GM23248 (cell line): ENCODE data around the gene SLC9C1. TPM values are rescaled to one million over a fixed set of nuclear protein-coding genes. Genes with fewer than 3 reads are reported as not detected.
A peak's percentile ranks its signal among the peaks of the same experiment; 100 is the strongest.

ENCODE experiments used
- DNase-seq: peaks from one replicate; pipeline ENCODE4 v3.0.0-alpha.2; 2015
- H2AFZ ChIP-seq: fragments of 200-600 bp; sonication (generic); 2 replicates; pipeline ENCODE4 v1.6.1; 2016; ENCODE audit warnings: antibody characterized with exemption
- H3F3A ChIP-seq: fragments of 200-600 bp; sonication (generic); 2 replicates; pipeline ENCODE4 v1.6.1; 2016; ENCODE audit warnings: mild to moderate bottlenecking, antibody characterized with exemption, mixed run types; ENCODE audit not compliant: insufficient read depth
- H3K27ac ChIP-seq: fragments of 200-600 bp; sonication (generic); 2 replicates; pipeline ENCODE4 v1.5.1; 2016; ENCODE audit warnings: mild to moderate bottlenecking
- H3K27me3 ChIP-seq: fragments of 200-600 bp; sonication (generic); replicated peaks from 2 replicates; pipeline ENCODE4 v1.6.1; 2016; ENCODE audit warnings: mild to moderate bottlenecking; ENCODE audit not compliant: insufficient read depth
- H3K36me3 ChIP-seq: fragments of 200-600 bp; sonication (generic); 2 replicates; pipeline ENCODE4 v1.6.1; 2016; ENCODE audit warnings: low read depth, mild to moderate bottlenecking
- H3K4me1 ChIP-seq: fragments of 200-600 bp; sonication (generic); 2 replicates; pipeline ENCODE4 v1.6.1; 2016; ENCODE audit warnings: mild to moderate bottlenecking; ENCODE audit not compliant: insufficient read depth
- H3K4me2 ChIP-seq: fragments of 200-600 bp; sonication (generic); one replicate; pipeline ENCODE4 v1.6.1; 2016; ENCODE audit warnings: mild to moderate bottlenecking; ENCODE audit not compliant: unreplicated experiment
- H3K4me3 ChIP-seq: fragments of 200-600 bp; sonication (generic); 2 replicates; pipeline ENCODE4 v1.5.1; 2016; ENCODE audit warnings: mild to moderate bottlenecking
- H3K79me2 ChIP-seq: fragments of 200-600 bp; sonication (generic); 2 replicates; pipeline ENCODE4 v1.6.1; 2016; ENCODE audit warnings: mild to moderate bottlenecking; ENCODE audit not compliant: insufficient read depth
- H3K9ac ChIP-seq: fragments of 200-600 bp; sonication (generic); 2 replicates; pipeline ENCODE4 v1.6.1; 2016; ENCODE audit warnings: mild to moderate bottlenecking
- H3K9me2 ChIP-seq: fragments of 200-600 bp; sonication (generic); 2 replicates; pipeline ENCODE4 v1.6.1; 2016; ENCODE audit warnings: mixed run types, mild to moderate bottlenecking, moderate library complexity; ENCODE audit not compliant: insufficient read depth
- H3K9me3 ChIP-seq: fragments of 200-600 bp; sonication (generic); one replicate; pipeline ENCODE4 v1.6.1; 2017; ENCODE audit warnings: low read depth
- H4K20me1 ChIP-seq: fragments of 200-600 bp; sonication (generic); 2 replicates; pipeline ENCODE4 v1.6.0; 2016; ENCODE audit not compliant: insufficient read depth
- EZH2 ChIP-seq: fragments of 200-600 bp; sonication (generic); IDR thresholded peaks from 2 replicates; pipeline ENCODE4 v1.6.1; 2018; ENCODE audit warnings: antibody characterized with exemption, mild to moderate bottlenecking; ENCODE audit not compliant: insufficient read depth, poor library complexity, severe bottlenecking
- EZH2phosphoT487 ChIP-seq: fragments of 200-600 bp; sonication (generic); IDR thresholded peaks from 2 replicates; pipeline ENCODE4 v1.6.1; 2018; ENCODE audit warnings: antibody characterized with exemption, moderate library complexity, mild to moderate bottlenecking, low read depth; ENCODE audit not compliant: insufficient read depth
- WGBS, 2 experiments: methylation state at CpG; one replicate each; pipeline ENCODE4 v1.1.6; 2015 to 2017; ENCODE audit warnings: low lambda C conversion rate in 2 of 2, low coverage in 1 of 2; ENCODE audit errors: missing lambda C conversion rate in 2 of 2; 5-methylcytosine and 5-hydroxymethylcytosine counted together
- in situ Hi-C: fragments of 300-500 bp; cut with MboI; formaldehyde crosslinking; loops from 2 replicates; pipeline ENCODE4 v1.15.0; 2020
- polyA plus RNA-seq: library from polyadenylated mRNA; unstranded; fragments of >200 nt; fragmentation: Nextera tagmentation; extraction: Ambion mirVana; gene quantifications from 2 replicates; pipeline ENCODE4 v1.2.1, GENCODE V29; 2016
- total RNA-seq: library from RNA; depleted of rRNA; stranded (reverse); fragments of >200 nt; shearing (Covaris generic); gene quantifications from 2 replicates; pipeline ENCODE4 v1.2.3, GENCODE V29; 2014

The SLC9C1 gene
- total and polyA plus RNA-seq, 2 experiments from 2014 or later, result not detected

- no peak for DNase-seq
- Histone ChIP-seq H3K9me3 (no peaks in the 10 kb centered on the region), H2AFZ (no peak overlapping the region), H3F3A (no peaks in the 10 kb centered on the region), H3K79me2 (no peaks in the 10 kb centered on the region), H3K27me3 (no peaks in the 10 kb centered on the region; the same call in 1 of the 2 replicates), H3K9ac (no peak overlapping the region), H3K4me1 (no peaks in the 10 kb centered on the region), H3K4me2 (no peak overlapping the region), H3K36me3 (no peaks in the 10 kb centered on the region), H3K4me3 (no peak overlapping the region), H4K20me1 (no peaks in the 10 kb centered on the region), H3K27ac (no peak overlapping the region), H3K9me2 (no peaks in the 10 kb centered on the region)
- WGBS, 2 experiments, result 33 to 40% methylated on average over 1 of the region's 1 CpG
- TF ChIP-seq EZH2 (no peak), EZH2phosphoT487 (no peak)
- in situ Hi-C loops, result loop anchor here (25.0 kb wide), 1 partner anchor 374 kb away; no protein-coding TSS in a partner anchor
Observed at GRCh38 chr3:112138219-112138969, 155.6 kb downstream of the SLC9C1 start.

GRCh38 chr3:112137781-112138180 is 156.2 kb downstream of the SLC9C1 start:
- Histone ChIP-seq H3K27ac (no peak overlapping the region), H3K27me3 (no peaks in the 10 kb centered on the region; the same call in 1 of the 2 replicates), H3K9me2 (no peaks in the 10 kb centered on the region), H3K36me3 (no peaks in the 10 kb centered on the region), H2AFZ (no peak overlapping the region), H3K9ac (no peak overlapping the region), H3F3A (no peaks in the 10 kb centered on the region), H3K79me2 (no peaks in the 10 kb centered on the region), H4K20me1 (no peaks in the 10 kb centered on the region), H3K9me3 (no peaks in the 10 kb centered on the region), H3K4me1 (no peaks in the 10 kb centered on the region), H3K4me3 (no peak overlapping the region), H3K4me2 (no peak overlapping the region)
- WGBS, 2 experiments, result 38 to 43% methylated on average over 4 of the region's 4 CpGs
- DNase-seq, result no peak
- no peak for TF ChIP-seq EZH2phosphoT487
- no peak for TF ChIP-seq EZH2
- in situ Hi-C loops, result loop anchor here (25.0 kb wide), 1 partner anchor 375 kb away; no protein-coding TSS in a partner anchor

GRCh38 chr3:112136959-112137693 is 156.9 kb downstream of the SLC9C1 start:
- Histone ChIP-seq H3K4me3 (no peak overlapping the region), H3K36me3 (no peaks in the 10 kb centered on the region), H3K27me3 (no peaks in the 10 kb centered on the region; the same call in 1 of the 2 replicates), H4K20me1 (no peaks in the 10 kb centered on the region), H2AFZ (no peak overlapping the region), H3K9me2 (no peaks in the 10 kb centered on the region), H3K79me2 (no peaks in the 10 kb centered on the region), H3K9me3 (no peaks in the 10 kb centered on the region), H3K9ac (no peak overlapping the region), H3K27ac (no peak overlapping the region), H3F3A (no peaks in the 10 kb centered on the region), H3K4me1 (no peaks in the 10 kb centered on the region), H3K4me2 (no peak overlapping the region)
- 3 to 5% methylated on average over 5 of the region's 5 CpGs for WGBS, 2 experiments
- TF ChIP-seq EZH2phosphoT487 (no peak), EZH2 (no peak)
- in situ Hi-C loops, result loop anchor here (25.0 kb wide), 1 partner anchor 375 kb away; no protein-coding TSS in a partner anchor
- peak; percentile 43 for DNase-seq

GRCh38 chr3:112136046-112136445 is 158.0 kb downstream of the SLC9C1 start:
- in situ Hi-C loops, result loop anchor here (25.0 kb wide), 1 partner anchor 376 kb away; no protein-coding TSS in a partner anchor
- H3K4me3 ChIP-seq, result no peak overlapping the region

More at GRCh38 chr3:112136046-112136445, 158.0 kb downstream of the SLC9C1 start:
- no peak for DNase-seq
- no peaks in the 10 kb centered on the region for H3K4me1 ChIP-seq
- H4K20me1 ChIP-seq, result no peaks in the 10 kb centered on the region
- H3F3A ChIP-seq, result no peaks in the 10 kb centered on the region
- no peaks in the 10 kb centered on the region for H3K9me3 ChIP-seq
- H3K79me2 ChIP-seq, result no peaks in the 10 kb centered on the region
- H2AFZ ChIP-seq, result no peak overlapping the region
- 52 to 59% methylated on average over 1 of the region's 1 CpG for WGBS, 2 experiments
- no peak overlapping the region for H3K27ac ChIP-seq
- TF ChIP-seq EZH2phosphoT487 (no peak), EZH2 (no peak)
- no peak overlapping the region for H3K9ac ChIP-seq
- no peaks in the 10 kb centered on the region for H3K9me2 ChIP-seq
- no peak overlapping the region for H3K4me2 ChIP-seq
- H3K36me3 ChIP-seq, result no peaks in the 10 kb centered on the region
- H3K27me3 ChIP-seq, result no peaks in the 10 kb centered on the region; the same call in 1 of the 2 replicates
